HCT116 (cell line): ENCODE measurements around the gene MSRB3. TPM values are rescaled to one million over a fixed set of nuclear protein-coding genes. Genes with fewer than 3 reads are reported as not detected.

Experiments used
- ATAC-seq: fragments of 200-7000 bp; cut with Tn5 transposase; 2 replicates; pipeline ENCODE4 v1.9.1; 2020; ENCODE audit warnings: mild to moderate bottlenecking, moderate library complexity
- BruUV-seq: library from RNA; stranded (reverse); fragments of 400-500 nt; replicated peaks from 2 replicates; lab custom pipeline; 2021; lab: Mats Ljungman, UMichigan
- CTCF ChIA-PET: fragments of 300-600 bp; sonication (Branson Sonifier 250); formaldehyde crosslinking; loops from one replicate; lab custom pipeline; 2021; ENCODE audit warnings: antibody characterized with exemption; lab: Charles Lee
- POLR2A ChIA-PET: fragments of 300-600, 350-600 bp; sonication (Branson Sonifier 250); formaldehyde crosslinking; loops from one replicate; lab custom pipeline; 2021; ENCODE audit warnings: antibody characterized with exemption; lab: Charles Lee
- RAD21 ChIA-PET, 2 experiments: fragments of 300-600 bp; sonication (Branson Sonifier 250); formaldehyde crosslinking; loops; one replicate each; lab custom pipeline; 2023; ENCODE audit warnings: low total read pairs in 2 of 2; ENCODE audit not compliant: uncharacterized antibody in 2 of 2, unreplicated experiment in 2 of 2, low non-redundant PET in 1 of 2; lab: Charles Lee
- DNase-seq: peaks from one replicate; pipeline ENCODE4 v3.0.0-alpha.2; 2010; ENCODE audit warnings: low read depth, low spot score
- H2AFZ ChIP-seq: fragments of 200-600 bp; shearing (Covaris generic), sonication (generic); 2 replicates; pipeline ENCODE4 v1.6.1; 2017; ENCODE audit warnings: low read depth, mixed run types, mixed read lengths, antibody characterized with exemption, low read length; ENCODE audit not compliant: poor library complexity, severe bottlenecking
- H3K27ac ChIP-seq: 2 replicates; pipeline ENCODE4 v1.5.1; 2012; ENCODE audit warnings: low read depth, low read length
- H3K27me3 ChIP-seq: fragments of 200-600 bp; sonication (generic); 2 replicates; pipeline ENCODE4 v1.6.1; 2016; ENCODE audit warnings: mixed run types, low read length, mixed read lengths; ENCODE audit not compliant: insufficient read depth
- H3K36me3 ChIP-seq, 2 experiments: fragments of 200-500 bp in 1 of 2; fragments of 200-600 bp in 1 of 2; sonication (Bioruptor generic) in 1 of 2; sonication (generic) in 1 of 2; 2 replicates each; pipeline versions ENCODE4 v1.5.1 to v1.6.1; 2014 to 2016; ENCODE audit warnings: low read length in 2 of 2, inconsistent platforms in 1 of 2, mixed read lengths in 1 of 2, mixed run types in 1 of 2; ENCODE audit not compliant: insufficient read depth in 2 of 2, control insufficient read depth in 1 of 2
- H3K4me1 ChIP-seq, 2 experiments: fragments of 200-600 bp in 1 of 2; sonication (generic) in 1 of 2; 2 replicates each; pipeline versions ENCODE4 v1.5.1 to v1.6.1; 2012 to 2017; ENCODE audit warnings: low read length in 2 of 2, inconsistent platforms in 1 of 2, mild to moderate bottlenecking in 1 of 2, mixed read lengths in 1 of 2, mixed run types in 1 of 2, moderate library complexity in 1 of 2; ENCODE audit not compliant: insufficient read depth in 2 of 2, control insufficient read depth in 1 of 2
- H3K4me2 ChIP-seq: fragments of 200-600 bp; sonication (generic); 2 replicates; pipeline ENCODE4 v1.6.1; 2017; ENCODE audit warnings: mixed run types, low read length, mixed read lengths
- H3K4me3 ChIP-seq, 2 experiments: fragments of 200-600 bp in 1 of 2; sonication (generic) in 1 of 2; replicated peaks in 1 of 2; 2 replicates each; pipeline ENCODE4 v1.5.1; 2011 to 2016; ENCODE audit warnings: low read length in 2 of 2, control low read depth in 1 of 2, low read depth in 1 of 2, mild to moderate bottlenecking in 1 of 2, mixed read lengths in 1 of 2, mixed run types in 1 of 2
- H3K79me2 ChIP-seq: fragments of 200-600 bp; sonication (generic); 2 replicates; pipeline ENCODE4 v1.6.1; 2017; ENCODE audit warnings: mild to moderate bottlenecking, mixed run types, low read length, moderate library complexity, mixed read lengths; ENCODE audit not compliant: insufficient read depth
- H3K9ac ChIP-seq: fragments of 200-600 bp; sonication (generic); 2 replicates; pipeline ENCODE4 v1.6.1; 2016; ENCODE audit warnings: low read length, mixed read lengths
- H3K9me2 ChIP-seq: fragments of 200-600 bp; sonication (generic), shearing (Covaris generic); 2 replicates; pipeline ENCODE4 v1.6.1; 2017; ENCODE audit warnings: mixed run types, mild to moderate bottlenecking, moderate library complexity; ENCODE audit not compliant: insufficient read depth
- H3K9me3 ChIP-seq, 2 experiments: fragments of 200-500 bp in 1 of 2; fragments of 200-600 bp in 1 of 2; sonication (Bioruptor generic) in 1 of 2; sonication (generic) in 1 of 2; 2 replicates each; pipeline ENCODE4 v1.6.1; 2014 to 2017; ENCODE audit warnings: low read length in 2 of 2, mixed read lengths in 2 of 2, inconsistent platforms in 1 of 2, low read depth in 1 of 2, mild to moderate bottlenecking in 1 of 2, mixed run types in 1 of 2, moderate library complexity in 1 of 2; ENCODE audit not compliant: control insufficient read depth in 1 of 2, insufficient read depth in 1 of 2
- H4K20me1 ChIP-seq: fragments of 200-600 bp; sonication (generic), shearing (Covaris generic); 2 replicates; pipeline ENCODE4 v1.6.1; 2017; ENCODE audit warnings: mixed run types, mild to moderate bottlenecking, moderate library complexity; ENCODE audit not compliant: insufficient read depth
- RAD21 ChIP-seq: IDR thresholded peaks from 2 replicates; pipeline ENCODE4 v1.6.1; 2012; ENCODE audit warnings: low read depth, mild to moderate bottlenecking
- TCF7L2 ChIP-seq: IDR thresholded peaks from 2 replicates; pipeline ENCODE4 v1.7.0; 2011; ENCODE audit warnings: borderline replicate concordance, inconsistent platforms; ENCODE audit not compliant: insufficient read depth, insufficient read length; ENCODE audit errors: extremely low read depth
- ZFX ChIP-seq: fragments of 450-650 bp; IDR thresholded peaks from 2 replicates; pipeline ENCODE4 v1.6.1; 2017
- intact Hi-C: fragments of 100-400 bp; cut with micrococcal nuclease; formaldehyde crosslinking; loops from 2 replicates; pipeline ENCODE4 v1.10.0; 2022
- total RNA-seq: library from RNA; stranded (reverse); gene quantifications from one replicate; pipeline ENCODE4 v1.2.1, GENCODE V29; 2021; ENCODE audit not compliant: unreplicated experiment
- TF ChIP-seq, protein P1 (sequence below), 3 experiments: fragments of 200-600 bp in 1 of 3; sonication (generic) in 1 of 3; IDR thresholded peaks in 2 of 3; conservative IDR thresholded peaks in 1 of 3; 2 replicates each; pipeline ENCODE4 v1.5.1; 2012 to 2017; ENCODE audit warnings: low read depth in 2 of 3, low read length in 2 of 3, antibody characterized with exemption in 1 of 3, borderline replicate concordance in 1 of 3, control low read depth in 1 of 3, mild to moderate bottlenecking in 1 of 3, mixed read lengths in 1 of 3, mixed run types in 1 of 3, moderate library complexity in 1 of 3; ENCODE audit not compliant: insufficient read depth in 1 of 3
- TF ChIP-seq, protein P2 (sequence below): IDR thresholded peaks from 2 replicates; pipeline ENCODE4 v1.6.1; 2012; ENCODE audit warnings: low read depth

The MSRB3 gene
- total RNA-seq, 1 experiment from 2014 or later = 8.2 TPM

DNA sequence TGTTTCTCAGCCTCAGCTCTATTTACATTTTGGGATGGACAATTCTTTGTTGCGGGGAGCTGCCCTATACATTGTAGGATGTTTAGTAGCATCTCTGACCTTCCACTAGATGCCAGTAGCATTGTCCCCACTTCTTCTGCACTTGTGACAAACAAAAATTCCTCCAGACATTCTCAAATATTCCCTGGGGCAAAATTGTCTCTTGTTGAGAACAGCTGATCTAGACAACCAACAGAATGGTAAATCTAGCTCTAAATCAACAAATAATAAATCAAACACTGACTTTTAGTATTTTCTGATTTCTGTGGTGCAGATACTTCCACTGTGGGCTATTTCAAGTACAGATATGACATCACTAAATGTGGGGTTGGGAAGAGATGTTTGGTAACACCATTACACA is 60.7 kb downstream of the MSRB3 start:
- no peak overlapping the region for H3K9ac ChIP-seq
- no peaks in the 10 kb centered on the region for H4K20me1 ChIP-seq
- ATAC-seq = no peak
- H3K36me3 ChIP-seq = no peaks in the 10 kb centered on the region
- BruUV-seq = no TSS peak
- no peak overlapping the region for H3K4me2 ChIP-seq
- peak overlapping the region; percentile 10 for H2AFZ ChIP-seq
- TF ChIP-seq, protein P1, sequence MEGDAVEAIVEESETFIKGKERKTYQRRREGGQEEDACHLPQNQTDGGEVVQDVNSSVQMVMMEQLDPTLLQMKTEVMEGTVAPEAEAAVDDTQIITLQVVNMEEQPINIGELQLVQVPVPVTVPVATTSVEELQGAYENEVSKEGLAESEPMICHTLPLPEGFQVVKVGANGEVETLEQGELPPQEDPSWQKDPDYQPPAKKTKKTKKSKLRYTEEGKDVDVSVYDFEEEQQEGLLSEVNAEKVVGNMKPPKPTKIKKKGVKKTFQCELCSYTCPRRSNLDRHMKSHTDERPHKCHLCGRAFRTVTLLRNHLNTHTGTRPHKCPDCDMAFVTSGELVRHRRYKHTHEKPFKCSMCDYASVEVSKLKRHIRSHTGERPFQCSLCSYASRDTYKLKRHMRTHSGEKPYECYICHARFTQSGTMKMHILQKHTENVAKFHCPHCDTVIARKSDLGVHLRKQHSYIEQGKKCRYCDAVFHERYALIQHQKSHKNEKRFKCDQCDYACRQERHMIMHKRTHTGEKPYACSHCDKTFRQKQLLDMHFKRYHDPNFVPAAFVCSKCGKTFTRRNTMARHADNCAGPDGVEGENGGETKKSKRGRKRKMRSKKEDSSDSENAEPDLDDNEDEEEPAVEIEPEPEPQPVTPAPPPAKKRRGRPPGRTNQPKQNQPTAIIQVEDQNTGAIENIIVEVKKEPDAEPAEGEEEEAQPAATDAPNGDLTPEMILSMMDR (IDR thresholded peaks at IDR 0.05 in 2 of 3, conservative IDR thresholded peaks at IDR 0.05 in 1 of 3; ENCODE audit: borderline replicate concordance in 1 of 3, insufficient read depth in 1 of 3, low read depth in 2 of 3, low read length in 2 of 3) = 0 out of 6 replicates have a peak, but pooled peaks of 1 of the 3 experiments have one; percentile 14
- TF ChIP-seq TCF7L2 = no peak
- TF ChIP-seq, protein P2, sequence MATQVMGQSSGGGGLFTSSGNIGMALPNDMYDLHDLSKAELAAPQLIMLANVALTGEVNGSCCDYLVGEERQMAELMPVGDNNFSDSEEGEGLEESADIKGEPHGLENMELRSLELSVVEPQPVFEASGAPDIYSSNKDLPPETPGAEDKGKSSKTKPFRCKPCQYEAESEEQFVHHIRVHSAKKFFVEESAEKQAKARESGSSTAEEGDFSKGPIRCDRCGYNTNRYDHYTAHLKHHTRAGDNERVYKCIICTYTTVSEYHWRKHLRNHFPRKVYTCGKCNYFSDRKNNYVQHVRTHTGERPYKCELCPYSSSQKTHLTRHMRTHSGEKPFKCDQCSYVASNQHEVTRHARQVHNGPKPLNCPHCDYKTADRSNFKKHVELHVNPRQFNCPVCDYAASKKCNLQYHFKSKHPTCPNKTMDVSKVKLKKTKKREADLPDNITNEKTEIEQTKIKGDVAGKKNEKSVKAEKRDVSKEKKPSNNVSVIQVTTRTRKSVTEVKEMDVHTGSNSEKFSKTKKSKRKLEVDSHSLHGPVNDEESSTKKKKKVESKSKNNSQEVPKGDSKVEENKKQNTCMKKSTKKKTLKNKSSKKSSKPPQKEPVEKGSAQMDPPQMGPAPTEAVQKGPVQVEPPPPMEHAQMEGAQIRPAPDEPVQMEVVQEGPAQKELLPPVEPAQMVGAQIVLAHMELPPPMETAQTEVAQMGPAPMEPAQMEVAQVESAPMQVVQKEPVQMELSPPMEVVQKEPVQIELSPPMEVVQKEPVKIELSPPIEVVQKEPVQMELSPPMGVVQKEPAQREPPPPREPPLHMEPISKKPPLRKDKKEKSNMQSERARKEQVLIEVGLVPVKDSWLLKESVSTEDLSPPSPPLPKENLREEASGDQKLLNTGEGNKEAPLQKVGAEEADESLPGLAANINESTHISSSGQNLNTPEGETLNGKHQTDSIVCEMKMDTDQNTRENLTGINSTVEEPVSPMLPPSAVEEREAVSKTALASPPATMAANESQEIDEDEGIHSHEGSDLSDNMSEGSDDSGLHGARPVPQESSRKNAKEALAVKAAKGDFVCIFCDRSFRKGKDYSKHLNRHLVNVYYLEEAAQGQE = no peak
- TF ChIP-seq RAD21 = peak; percentile 45; the same call in 1 of the 2 replicates
- TF ChIP-seq ZFX = no peak
- no peak overlapping the region for H3K4me3 ChIP-seq
- H3K27me3 ChIP-seq = no peaks in the 10 kb centered on the region
- no peak for DNase-seq
- intact Hi-C loops = no loop called here
- no peak overlapping the region for H3K27ac ChIP-seq
- no peaks in the 10 kb centered on the region for H3K9me3 ChIP-seq
- no peaks in the 10 kb centered on the region for H3K79me2 ChIP-seq
- RAD21 ChIA-PET = no interaction called here
- CTCF ChIA-PET = interaction anchor here (1.1 kb wide), 1 partner anchor 669 kb away, joined by 3 read pairs; no protein-coding TSS in a partner anchor
- H3K4me1 ChIP-seq = peaks cover 37 to 42% of the 10 kb centered on the region in 2 experiments
- POLR2A ChIA-PET = interaction anchor here (1.0 to 1.5 kb wide), 2 partner anchors 15 to 198 kb away, joined by 3 to 4 read pairs; no protein-coding TSS in a partner anchor
- no peaks in the 10 kb centered on the region for H3K9me2 ChIP-seq
